ENCODE data around the gene KAT2A. TPM values are rescaled to one million over a fixed set of nuclear protein-coding genes. Genes with fewer than 3 reads are reported as not detected.

Gene KAT2A
- total and polyA plus RNA-seq, 11 donors, result 6.9 to 33.0 (median 15.3) TPM

Other genes starting within 250 kb of the KAT2A start
- gene ACLY, start 202.4 kb downstream of the KAT2A start, total RNA-seq, result 10 to 100 TPM; 18.2 to 55.5 (median 34.7) TPM
- 10 to 100 TPM in 1 of 2 donors, 1 to 10 TPM in 1; 8.3 to 39.7 TPM for gene ACLY, start 202.4 kb downstream of the KAT2A start, polyA plus RNA-seq
- under 1 TPM in 8 of 9 donors, not detected in 1; 0.38 to 0.96 (median 0.73) TPM for gene ODAD4, start 190.8 kb downstream of the KAT2A start, total RNA-seq
- 1 to 10 TPM in 1 of 2 donors, under 1 TPM in 1; 0.69 to 1.2 TPM for gene ODAD4, start 190.8 kb downstream of the KAT2A start, polyA plus RNA-seq
- gene CNP, start 154.6 kb downstream of the KAT2A start, total RNA-seq, result 10 to 100 TPM; 23.3 to 49.1 (median 27.5) TPM
- gene CNP, start 154.6 kb downstream of the KAT2A start, polyA plus RNA-seq, result 10 to 100 TPM; 19.3 to 31.6 TPM
- 10 to 100 TPM; 42.5 to 96.5 (median 70.5) TPM for gene DNAJC7, start 103.9 kb downstream of the KAT2A start, total RNA-seq
- gene DNAJC7, start 103.9 kb downstream of the KAT2A start, polyA plus RNA-seq, result 100 to 1,000 TPM in 1 of 2 donors, 10 to 100 TPM in 1; 83.5 to 103 TPM
- gene NKIRAS2, start 101.3 kb downstream of the KAT2A start, total RNA-seq, result 10 to 100 TPM; 50.6 to 78.9 (median 52.8) TPM
- 10 to 100 TPM; 66.7 to 73.0 TPM for gene NKIRAS2, start 101.3 kb downstream of the KAT2A start, polyA plus RNA-seq
- 1 to 10 TPM in 2 of 9 donors, under 1 TPM in 7; 0.28 to 1.2 (median 0.72) TPM for gene C17orf113, start 70.8 kb downstream of the KAT2A start, total RNA-seq
- gene C17orf113, start 70.8 kb downstream of the KAT2A start, polyA plus RNA-seq, result under 1 TPM; 0.24 to 0.72 TPM
- gene ZNF385C, start 22.9 kb downstream of the KAT2A start, total RNA-seq, result under 1 TPM in 6 of 9 donors, not detected in 3; 0.14 to 0.38 (median 0.22) TPM
- under 1 TPM; 0.06 to 0.11 TPM for gene ZNF385C, start 22.9 kb downstream of the KAT2A start, polyA plus RNA-seq
- gene DHX58, start 8.7 kb downstream of the KAT2A start, total RNA-seq, result 10 to 100 TPM in 1 of 9 donors, 1 to 10 TPM in 8; 1.9 to 17.3 (median 3.7) TPM
- 1 to 10 TPM; 1.8 to 4.9 TPM for gene DHX58, start 8.7 kb downstream of the KAT2A start, polyA plus RNA-seq
- not detected for gene HSPB9, start 1.4 kb upstream of the KAT2A start, total RNA-seq
- gene HSPB9, start 1.4 kb upstream of the KAT2A start, polyA plus RNA-seq, result not detected
- gene RAB5C, start 33.6 kb upstream of the KAT2A start, total RNA-seq, result 10 to 100 TPM; 30.9 to 99.1 (median 48.2) TPM
- 10 to 100 TPM; 29.0 to 90.9 TPM for gene RAB5C, start 33.6 kb upstream of the KAT2A start, polyA plus RNA-seq
- gene KCNH4, start 59.8 kb upstream of the KAT2A start, total RNA-seq, result under 1 TPM in 8 of 9 donors, not detected in 1; 0.07 to 0.28 (median 0.14) TPM
- gene KCNH4, start 59.8 kb upstream of the KAT2A start, polyA plus RNA-seq, result under 1 TPM; 0.08 to 0.10 TPM
- not detected for gene HCRT, start 64.1 kb upstream of the KAT2A start, total RNA-seq
- gene HCRT, start 64.1 kb upstream of the KAT2A start, polyA plus RNA-seq, result not detected
- gene GHDC, start 73.1 kb upstream of the KAT2A start, total RNA-seq, result 10 to 100 TPM in 3 of 9 donors, 1 to 10 TPM in 6; 4.9 to 17.3 (median 8.3) TPM
- 1 to 10 TPM; 6.2 to 9.4 TPM for gene GHDC, start 73.1 kb upstream of the KAT2A start, polyA plus RNA-seq
- 10 to 100 TPM; 26.1 to 51.9 (median 32.4) TPM for gene STAT5B, start 155.0 kb upstream of the KAT2A start, total RNA-seq
- 10 to 100 TPM; 13.0 to 20.3 TPM for gene STAT5B, start 155.0 kb upstream of the KAT2A start, polyA plus RNA-seq
- 10 to 100 TPM in 8 of 9 donors, 1 to 10 TPM in 1; 7.5 to 44.0 (median 15.7) TPM for gene STAT5A, start 167.1 kb upstream of the KAT2A start, total RNA-seq
- 1 to 10 TPM; 4.9 to 9.0 TPM for gene STAT5A, start 167.1 kb upstream of the KAT2A start, polyA plus RNA-seq